M059J (cell line): ENCODE results near the gene MRPL51. TPM values are rescaled to one million over a fixed set of nuclear protein-coding genes. Genes with fewer than 3 reads are reported as not detected.
A peak's percentile ranks its signal among the peaks of the same experiment; 100 is the strongest.

Experiments
- DNase-seq: peaks from one replicate; pipeline ENCODE4 v3.0.0-alpha.2; 2012; ENCODE audit warnings: low read depth
- total RNA-seq: library from RNA; depleted of rRNA; stranded (reverse); fragments of >200 nt; shearing (Covaris generic); gene quantifications from 2 replicates; pipeline ENCODE4 v1.2.3, GENCODE V29; 2014

Gene MRPL51
- total RNA-seq, 1 experiment from 2014 or later, result 159 TPM

- DNase-seq, result no peak
These were observed 31.4 kb downstream of the MRPL51 start for GRCh38 chr12:6461401-6462233.

DNA sequence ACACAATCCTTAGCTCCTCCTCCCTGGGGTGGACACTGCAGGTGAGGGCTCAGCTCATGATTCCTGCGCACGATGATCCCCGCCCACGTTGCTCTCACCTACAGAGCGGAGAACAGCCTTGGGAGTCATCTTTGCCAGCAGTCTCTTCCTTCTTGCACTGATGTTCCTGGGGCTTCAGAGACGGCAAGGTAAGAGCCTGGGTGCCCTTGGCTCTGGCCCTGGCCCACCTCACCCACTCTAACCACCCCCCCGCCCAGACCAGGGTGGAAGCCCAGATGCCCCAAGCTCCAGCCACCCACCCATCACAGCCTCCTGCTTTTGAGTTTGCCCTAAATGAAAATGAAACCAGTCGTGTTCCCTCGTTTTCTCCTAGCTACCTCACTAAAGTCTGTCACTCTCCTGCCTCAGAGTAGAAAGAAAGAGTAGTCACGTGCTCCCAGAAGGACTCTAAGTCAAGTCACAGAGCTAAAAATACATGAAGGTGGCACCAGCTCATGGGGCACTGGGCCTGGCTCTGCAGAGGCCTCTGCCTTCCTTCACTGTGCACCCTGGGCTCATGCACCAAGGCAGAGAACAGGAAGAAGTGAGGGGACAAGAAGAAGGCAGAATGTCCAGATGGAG is 32.2 kb downstream of the MRPL51 start:
- DNase-seq, result no peak

GRCh38 chr12:6459004-6459337 is 34.1 kb downstream of the MRPL51 start:
- no peak for DNase-seq

GRCh38 chr12:6458281-6459003 is 34.6 kb downstream of the MRPL51 start:
- DNase-seq, result no peak

GRCh38 chr12:6457220-6457945 is 35.7 kb downstream of the MRPL51 start:
- DNase-seq, result no peak

DNA sequence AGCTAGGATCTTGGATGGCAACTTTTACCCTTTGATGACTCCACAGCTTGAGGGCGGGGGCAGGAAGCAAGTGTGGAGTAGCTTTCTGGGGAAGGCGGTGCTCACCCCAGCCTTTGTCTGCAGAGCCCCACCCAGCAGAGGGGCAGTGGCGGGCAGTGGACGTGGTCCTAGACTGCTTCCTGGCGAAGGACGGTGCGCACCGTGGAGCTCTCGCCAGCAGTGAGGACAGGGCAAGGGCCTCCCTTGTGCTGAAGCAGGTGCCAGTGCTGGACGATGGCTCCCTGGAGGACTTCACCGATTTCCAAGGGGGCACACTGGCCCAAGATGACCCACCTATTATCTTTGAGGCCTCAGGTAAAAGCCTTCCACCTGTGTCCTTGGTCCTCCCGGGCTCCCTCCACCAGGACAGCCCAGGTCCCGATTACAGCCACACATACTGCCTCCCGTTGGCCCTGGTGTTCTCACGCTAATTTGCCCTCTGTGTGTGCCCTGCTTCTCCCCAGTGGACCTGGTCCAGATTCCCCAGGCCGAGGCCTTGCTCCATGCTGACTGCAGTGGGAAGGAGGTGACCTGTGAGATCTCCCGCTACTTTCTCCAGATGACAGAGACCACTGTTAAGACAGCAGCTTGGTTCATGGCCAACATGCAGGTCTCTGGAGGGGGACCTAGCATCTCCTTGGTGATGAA is 40.0 kb downstream of the MRPL51 start:
- DNase-seq, result no peak

DNA sequence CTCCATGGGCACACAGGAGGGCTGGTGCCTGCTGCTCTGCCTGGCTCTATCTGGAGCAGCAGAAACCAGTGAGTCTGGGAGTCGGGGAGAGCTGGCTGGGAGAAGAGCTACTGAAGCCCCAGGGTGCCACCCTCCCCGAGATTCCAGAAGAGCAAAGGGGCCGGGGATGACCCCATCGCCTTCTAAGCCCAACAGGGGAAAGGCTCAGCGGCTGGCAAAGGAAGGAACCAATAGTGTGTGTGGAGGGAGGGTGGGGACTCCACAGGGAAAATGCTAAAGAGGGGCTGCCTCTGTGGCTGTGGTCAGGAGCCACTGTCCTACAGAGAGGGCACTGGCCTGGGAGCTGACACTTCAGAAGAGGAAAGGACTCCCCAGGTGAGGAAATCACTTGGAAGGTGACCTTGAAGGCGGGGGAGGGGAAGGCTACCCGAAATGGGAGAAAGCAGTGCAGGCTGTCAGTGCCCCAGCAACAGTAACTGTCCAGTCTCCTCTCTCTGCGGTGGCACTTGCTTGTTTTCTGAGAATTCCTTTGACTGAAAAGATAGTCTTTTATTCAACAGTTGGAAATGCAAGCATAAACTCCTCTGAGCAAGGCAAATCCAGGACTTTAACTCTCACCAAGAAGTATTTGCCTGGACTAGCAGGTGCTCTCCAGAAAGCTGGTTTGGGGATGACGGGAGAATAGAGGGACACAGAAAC is 40.7 kb downstream of the MRPL51 start:
- DNase-seq, result no peak

DNA sequence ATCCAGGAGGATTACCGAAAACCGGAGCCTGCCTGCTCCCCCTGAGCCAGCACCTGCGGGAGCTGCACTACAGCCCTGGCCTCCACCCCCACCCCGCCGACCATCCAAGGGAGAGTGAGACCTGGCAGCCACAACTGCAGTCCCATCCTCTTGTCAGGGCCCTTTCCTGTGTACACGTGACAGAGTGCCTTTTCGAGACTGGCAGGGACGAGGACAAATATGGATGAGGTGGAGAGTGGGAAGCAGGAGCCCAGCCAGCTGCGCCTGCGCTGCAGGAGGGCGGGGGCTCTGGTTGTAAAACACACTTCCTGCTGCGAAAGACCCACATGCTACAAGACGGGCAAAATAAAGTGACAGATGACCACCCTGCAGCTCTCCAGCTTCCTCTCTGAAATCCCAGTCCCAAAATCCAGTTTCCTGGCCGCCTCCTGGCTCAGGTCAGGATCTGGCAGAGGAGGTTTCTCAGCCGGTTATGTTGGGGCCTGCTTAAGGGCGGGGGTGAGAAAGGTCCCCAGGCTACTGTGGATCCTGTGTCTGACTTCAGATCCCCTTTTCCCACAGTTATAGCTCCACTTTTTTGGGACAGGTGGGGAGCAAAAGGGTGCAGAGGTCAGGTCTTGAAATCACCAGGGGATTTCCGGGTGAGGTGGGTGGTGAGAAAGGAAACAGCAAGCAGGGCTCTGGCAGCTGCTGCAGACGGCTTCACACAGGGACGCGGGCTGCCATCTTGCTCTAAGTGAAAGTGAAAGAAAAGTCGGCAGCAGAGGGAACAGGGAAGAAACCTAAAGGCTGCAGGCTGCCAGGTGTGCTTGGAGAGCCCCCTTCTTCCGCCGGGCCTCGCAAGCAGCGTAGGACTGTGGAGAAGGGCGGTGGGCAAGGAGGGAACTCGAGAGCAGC is 41.5 kb downstream of the MRPL51 start, which contains the start of gene TAPBPL:
TAPBPL (plus strand) TSS at position 695 of the 897 bp plus-strand sequence. CDS start 207 bp downstream, outside the sequence.
- DNase-seq, result peak; percentile 85

GRCh38 chr12:6450869-6451347 is 42.2 kb downstream of the MRPL51 start:
- no peak for DNase-seq

GRCh38 chr12:6450091-6450868 is 42.8 kb downstream of the MRPL51 start:
- no peak for DNase-seq

DNA sequence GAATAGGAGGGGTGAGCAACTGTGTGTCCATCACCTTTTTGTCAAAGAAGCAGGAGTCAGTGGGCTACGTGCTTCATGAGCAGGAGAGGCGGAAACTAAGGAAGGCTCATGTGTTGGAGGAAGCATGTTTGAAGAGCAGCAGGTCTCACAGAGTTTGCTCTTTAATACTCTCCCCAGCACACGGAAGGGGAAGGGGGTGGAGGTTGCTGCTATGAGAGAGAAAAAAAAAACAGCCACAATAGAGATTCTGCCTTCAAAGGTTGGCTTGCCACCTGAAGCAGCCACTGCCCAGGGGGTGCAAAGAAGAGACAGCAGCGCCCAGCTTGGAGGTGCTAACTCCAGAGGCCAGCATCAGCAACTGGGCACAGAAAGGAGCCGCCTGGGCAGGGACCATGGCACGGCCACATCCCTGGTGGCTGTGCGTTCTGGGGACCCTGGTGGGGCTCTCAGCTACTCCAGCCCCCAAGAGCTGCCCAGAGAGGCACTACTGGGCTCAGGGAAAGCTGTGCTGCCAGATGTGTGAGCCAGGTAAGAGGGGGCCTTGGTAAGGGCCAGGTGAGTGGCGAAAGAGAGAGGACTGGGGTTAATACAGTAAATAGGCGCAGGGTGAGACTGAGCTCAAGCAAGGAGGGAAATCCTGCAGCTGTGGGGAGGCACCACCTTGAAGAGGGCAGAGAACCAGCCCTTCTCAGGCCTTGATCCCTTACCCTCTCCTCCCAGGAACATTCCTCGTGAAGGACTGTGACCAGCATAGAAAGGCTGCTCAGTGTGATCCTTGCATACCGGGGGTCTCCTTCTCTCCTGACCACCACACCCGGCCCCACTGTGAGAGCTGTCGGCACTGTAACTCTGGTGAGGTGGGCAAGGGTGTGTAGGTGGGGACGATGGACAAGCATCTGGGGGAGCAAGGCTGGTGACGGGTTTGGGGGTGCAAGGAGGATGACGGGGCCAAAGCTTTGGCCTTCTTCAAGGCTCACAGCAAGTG is 48.1 kb downstream of the MRPL51 start, which contains the start of gene CD27:
CD27 (plus strand) TSS at position 252 of the 985 bp plus-strand sequence; CDS start at position 393, 141 bp downstream.
- DNase-seq, result no peak

GRCh38 chr12:6444031-6444430 is 49.0 kb downstream of the MRPL51 start:
- no peak for DNase-seq

GRCh38 chr12:6443361-6443983 is 49.6 kb downstream of the MRPL51 start:
- DNase-seq, result no peak

GRCh38 chr12:6442836-6443235 is 50.2 kb downstream of the MRPL51 start:
- DNase-seq, result no peak
